HEK293 (cell line): ENCODE data around the gene RAB9B.
A peak's percentile ranks its signal among the peaks of the same experiment; 100 is the strongest.

Source experiments
- CTCF ChIA-PET: fragments of 350-600 bp; formaldehyde crosslinking; extraction: SDS; loops from one replicate; lab custom pipeline; 2021; ENCODE audit warnings: antibody characterized with exemption; lab: Yijun Ruan, JAX
- POLR2A ChIA-PET: fragments of 300-600 bp; formaldehyde crosslinking; extraction: SDS; loops from one replicate; lab custom pipeline; 2020; ENCODE audit warnings: antibody characterized with exemption, inconsistent platforms; lab: Yijun Ruan, JAX
- H3K27ac ChIP-seq: fragments of 200-500 bp; sonication (Bioruptor generic); 2 replicates; pipeline ENCODE4 v1.5.1; 2014; ENCODE audit warnings: low read depth, low read length, control low read depth, inconsistent platforms; ENCODE audit errors: extremely low read depth
- H3K36me3 ChIP-seq, 2 experiments: fragments of 200-500 bp in 1 of 2; sonication (Bioruptor generic) in 1 of 2; 1 replicate in 1 of 2; 2 replicates in 1 of 2; pipeline ENCODE4 v1.5.1; 2014 to 2017; ENCODE audit warnings: inconsistent platforms in 2 of 2, low read length in 2 of 2; ENCODE audit not compliant: control insufficient read depth in 2 of 2, insufficient read depth in 1 of 2
- H3K4me1 ChIP-seq: fragments of 200-500 bp; sonication (Bioruptor generic); 2 replicates; pipeline ENCODE4 v1.5.1; 2014; ENCODE audit warnings: mild to moderate bottlenecking, low read length, inconsistent platforms; ENCODE audit not compliant: control insufficient read depth, insufficient read depth
- H3K4me3 ChIP-seq: 2 replicates; pipeline ENCODE4 v1.5.1; 2011; ENCODE audit warnings: low read depth, mild to moderate bottlenecking, control low read depth, low read length, moderate library complexity
- H3K9me3 ChIP-seq: fragments of 200-500 bp; sonication (Bioruptor generic); 2 replicates; pipeline ENCODE4 v1.5.1; 2014; ENCODE audit warnings: low read depth, low read length, inconsistent platforms; ENCODE audit not compliant: control insufficient read depth, insufficient read depth
- EGR2 ChIP-seq: fragments of 450-650 bp; formaldehyde crosslinking; IDR thresholded peaks from 2 replicates; pipeline ENCODE4 v1.5.1; 2016; ENCODE audit warnings: low read depth, missing biosample characterization, missing genetic modification characterization
- HOXA7 ChIP-seq: sonication (generic); formaldehyde crosslinking; IDR thresholded peaks from 2 replicates; pipeline ENCODE4 v1.8.1; 2022; ENCODE audit warnings: missing genetic modification reagents, borderline replicate concordance
- SP2 ChIP-seq: fragments of 450-650 bp; formaldehyde crosslinking; IDR thresholded peaks from 2 replicates; pipeline ENCODE4 v1.5.1; 2016; ENCODE audit warnings: missing biosample characterization, missing genetic modification characterization
- SP7 ChIP-seq: fragments of 450-650 bp; formaldehyde crosslinking; IDR thresholded peaks from 2 replicates; pipeline ENCODE4 v1.5.1; 2016; ENCODE audit warnings: missing biosample characterization, missing genetic modification characterization
- ZBTB1 ChIP-seq: fragments of 450-650 bp; formaldehyde crosslinking; IDR thresholded peaks from 2 replicates; pipeline ENCODE4 v1.5.1; 2016; ENCODE audit warnings: missing biosample characterization, missing genetic modification characterization
- ZFHX2 ChIP-seq: fragments of 450-650 bp; formaldehyde crosslinking; conservative IDR thresholded peaks from 2 replicates; pipeline ENCODE4 v1.5.1; 2016; ENCODE audit warnings: missing biosample characterization, missing genetic modification characterization
- ZNF157 ChIP-seq: fragments of 450-650 bp; formaldehyde crosslinking; IDR thresholded peaks from 2 replicates; pipeline ENCODE4 v1.5.1; 2016; ENCODE audit warnings: missing biosample characterization, missing genetic modification characterization
- ZNF23 ChIP-seq: fragments of 450-650 bp; formaldehyde crosslinking; IDR thresholded peaks from 2 replicates; pipeline ENCODE4 v1.5.1; 2016; ENCODE audit warnings: missing biosample characterization, missing genetic modification characterization, borderline replicate concordance
- ZNF558 ChIP-seq: fragments of 450-650 bp; formaldehyde crosslinking; IDR thresholded peaks from 2 replicates; pipeline ENCODE4 v1.5.1; 2016; ENCODE audit warnings: missing biosample characterization, missing genetic modification characterization
- ZNF561 ChIP-seq: fragments of 450-650 bp; IDR thresholded peaks from 2 replicates; pipeline ENCODE4 v1.5.1; 2018; ENCODE audit warnings: missing biosample characterization, missing genetic modification characterization, borderline replicate concordance
- ZNF629 ChIP-seq: fragments of 450-650 bp; formaldehyde crosslinking; IDR thresholded peaks from 2 replicates; pipeline ENCODE4 v1.5.1; 2017; ENCODE audit warnings: missing biosample characterization, missing genetic modification characterization
- ZNF670 ChIP-seq: fragments of 450-650 bp; formaldehyde crosslinking; IDR thresholded peaks from 2 replicates; pipeline ENCODE4 v1.5.1; 2016; ENCODE audit warnings: missing biosample characterization, missing genetic modification characterization, low read depth
- ZSCAN30 ChIP-seq: fragments of 450-650 bp; IDR thresholded peaks from 2 replicates; pipeline ENCODE4 v1.5.1; 2018; ENCODE audit warnings: missing biosample characterization, mild to moderate bottlenecking, missing genetic modification characterization, moderate library complexity
- TF ChIP-seq, protein P1 (sequence below): IDR thresholded peaks from 2 replicates; pipeline ENCODE4 v1.6.1; 2011; ENCODE audit warnings: mild to moderate bottlenecking, low read depth, low read length, borderline replicate concordance
- TF ChIP-seq, protein P2 (sequence below): fragments of 450-650 bp; formaldehyde crosslinking; IDR thresholded peaks from 2 replicates; pipeline ENCODE4 v1.5.1; 2016; ENCODE audit warnings: missing biosample characterization, missing genetic modification characterization
- TF ChIP-seq, protein P3 (sequence below): fragments of 450-650 bp; formaldehyde crosslinking; IDR thresholded peaks from 2 replicates; pipeline ENCODE4 v1.5.1; 2016; ENCODE audit warnings: missing biosample characterization, missing genetic modification characterization, low read depth
- TF ChIP-seq, protein P4 (sequence below): fragments of 450-650 bp; formaldehyde crosslinking; IDR thresholded peaks from 2 replicates; pipeline ENCODE4 v1.5.1; 2016; ENCODE audit warnings: missing biosample characterization, missing genetic modification characterization
- TF ChIP-seq, protein P5 (sequence below): fragments of 450-650 bp; formaldehyde crosslinking; IDR thresholded peaks from 2 replicates; pipeline ENCODE4 v1.5.1; 2016; ENCODE audit warnings: missing biosample characterization, missing genetic modification characterization

Gene RAB9B

DNA sequence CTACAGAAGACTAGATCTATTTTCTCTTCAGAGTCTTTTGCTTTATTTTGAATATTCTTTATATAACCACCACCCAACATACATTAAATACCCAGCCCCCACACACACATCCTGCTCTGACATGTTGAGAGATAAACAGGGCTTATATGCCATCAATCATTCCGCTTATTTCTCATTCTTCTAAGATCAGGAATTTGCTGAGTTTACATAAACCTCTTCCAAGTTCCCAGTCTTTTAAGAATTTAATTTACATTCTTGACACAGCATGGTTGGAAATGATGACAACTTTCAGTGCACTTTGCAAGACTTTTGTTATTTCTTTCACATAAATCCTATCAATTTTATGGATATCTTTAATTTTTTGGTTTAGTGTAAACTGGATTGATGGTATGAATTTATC lies 17.5 kb upstream of the RAB9B start:
- Histone ChIP-seq H3K27ac (no peak overlapping the region), H3K9me3 (no peaks in the 10 kb centered on the region), H3K36me3 (no peaks in the 10 kb centered on the region)
- no peak for TF ChIP-seq ZNF561 (tag by site-specific recombination)
- no peak for TF ChIP-seq ZNF629 (tag by site-specific recombination)
- TF ChIP-seq HOXA7 (CRISPR knock-in tag), result no peak
- no peak for TF ChIP-seq ZNF558
- no peak for TF ChIP-seq ZNF23 (tag by site-specific recombination)
- TF ChIP-seq ZNF157 (tag by site-specific recombination), result no peak
- TF ChIP-seq, all 188 proteins: peak for 0
- H3K4me1 ChIP-seq, result no peaks in the 10 kb centered on the region
- POLR2A ChIA-PET, result no interaction called here
- no peak overlapping the region for H3K4me3 ChIP-seq
- CTCF ChIA-PET, result no interaction called here

DNA sequence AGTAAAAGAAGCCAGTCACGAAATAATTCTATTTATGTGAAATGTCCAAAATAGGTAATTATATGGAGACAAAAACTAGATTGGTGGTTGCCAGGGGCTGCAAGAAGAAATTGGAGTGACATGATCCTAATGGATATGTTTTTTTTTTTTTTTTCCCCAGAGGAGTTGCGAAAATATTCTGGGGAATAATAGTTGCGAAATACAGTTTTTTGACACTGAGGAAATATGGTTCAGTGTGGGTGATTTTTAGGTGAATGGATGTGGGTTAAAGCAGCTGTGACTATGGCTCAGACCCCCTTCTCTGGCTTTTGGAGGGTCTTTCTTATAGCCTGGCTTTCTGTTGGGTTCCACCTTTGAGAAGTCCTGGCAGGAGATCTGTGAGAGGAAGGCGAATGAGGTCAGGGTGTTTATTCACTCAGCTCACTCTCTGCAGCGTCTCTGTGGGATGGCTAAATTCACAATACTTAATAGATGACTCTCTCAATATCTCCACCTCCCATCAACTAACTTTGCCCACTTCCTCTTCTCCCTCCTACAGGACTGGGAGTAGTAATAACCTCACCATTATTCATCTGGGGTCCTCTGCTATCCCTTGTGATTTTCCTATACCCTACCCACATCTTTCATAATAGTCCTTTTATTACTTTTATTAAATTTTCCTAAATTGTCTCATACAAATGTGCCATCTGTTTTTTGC lies 15.3 kb upstream of the RAB9B start:
- H3K4me1 ChIP-seq, result no peaks in the 10 kb centered on the region
- H3K4me3 ChIP-seq, result no peak overlapping the region
- H3K36me3 ChIP-seq, result no peaks in the 10 kb centered on the region
- ChIA-PET CTCF (interaction anchor here (0.7 to 1.7 kb wide), 5 partner anchors 61 to 153 kb away, joined by 3 to 5 read pairs (median 3); no protein-coding TSS in a partner anchor), POLR2A (interaction anchor here (0.6 kb wide), 1 partner anchor 289 kb away, joined by 3 read pairs; no protein-coding TSS in a partner anchor)
- no peak for TF ChIP-seq SP7
- TF ChIP-seq, protein P1, sequence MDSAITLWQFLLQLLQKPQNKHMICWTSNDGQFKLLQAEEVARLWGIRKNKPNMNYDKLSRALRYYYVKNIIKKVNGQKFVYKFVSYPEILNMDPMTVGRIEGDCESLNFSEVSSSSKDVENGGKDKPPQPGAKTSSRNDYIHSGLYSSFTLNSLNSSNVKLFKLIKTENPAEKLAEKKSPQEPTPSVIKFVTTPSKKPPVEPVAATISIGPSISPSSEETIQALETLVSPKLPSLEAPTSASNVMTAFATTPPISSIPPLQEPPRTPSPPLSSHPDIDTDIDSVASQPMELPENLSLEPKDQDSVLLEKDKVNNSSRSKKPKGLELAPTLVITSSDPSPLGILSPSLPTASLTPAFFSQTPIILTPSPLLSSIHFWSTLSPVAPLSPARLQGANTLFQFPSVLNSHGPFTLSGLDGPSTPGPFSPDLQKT, result no peak
- TF ChIP-seq SP2 (tag by site-specific recombination), result no peak
- TF ChIP-seq EGR2 (tag by site-specific recombination), result 0 out of 2 replicates have a peak, but pooled peaks have one; percentile 19
- TF ChIP-seq, protein P2, sequence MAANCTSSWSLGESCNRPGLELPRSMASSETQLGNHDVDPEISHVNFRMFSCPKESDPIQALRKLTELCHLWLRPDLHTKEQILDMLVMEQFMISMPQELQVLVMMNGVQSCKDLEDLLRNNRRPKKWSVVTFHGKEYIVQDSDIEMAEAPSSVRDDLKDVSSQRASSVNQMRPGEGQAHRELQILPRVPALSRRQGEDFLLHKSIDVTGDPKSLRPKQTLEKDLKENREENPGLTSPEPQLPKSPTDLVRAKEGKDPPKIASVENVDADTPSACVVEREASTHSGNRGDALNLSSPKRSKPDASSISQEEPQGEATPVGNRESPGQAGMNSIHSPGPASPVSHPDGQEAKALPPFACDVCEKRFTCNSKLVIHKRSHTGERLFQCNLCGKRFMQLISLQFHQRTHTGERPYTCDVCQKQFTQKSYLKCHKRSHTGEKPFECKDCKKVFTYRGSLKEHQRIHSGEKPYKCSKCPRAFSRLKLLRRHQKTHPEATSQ (tag by site-specific recombination), result no peak
- TF ChIP-seq, protein P3, sequence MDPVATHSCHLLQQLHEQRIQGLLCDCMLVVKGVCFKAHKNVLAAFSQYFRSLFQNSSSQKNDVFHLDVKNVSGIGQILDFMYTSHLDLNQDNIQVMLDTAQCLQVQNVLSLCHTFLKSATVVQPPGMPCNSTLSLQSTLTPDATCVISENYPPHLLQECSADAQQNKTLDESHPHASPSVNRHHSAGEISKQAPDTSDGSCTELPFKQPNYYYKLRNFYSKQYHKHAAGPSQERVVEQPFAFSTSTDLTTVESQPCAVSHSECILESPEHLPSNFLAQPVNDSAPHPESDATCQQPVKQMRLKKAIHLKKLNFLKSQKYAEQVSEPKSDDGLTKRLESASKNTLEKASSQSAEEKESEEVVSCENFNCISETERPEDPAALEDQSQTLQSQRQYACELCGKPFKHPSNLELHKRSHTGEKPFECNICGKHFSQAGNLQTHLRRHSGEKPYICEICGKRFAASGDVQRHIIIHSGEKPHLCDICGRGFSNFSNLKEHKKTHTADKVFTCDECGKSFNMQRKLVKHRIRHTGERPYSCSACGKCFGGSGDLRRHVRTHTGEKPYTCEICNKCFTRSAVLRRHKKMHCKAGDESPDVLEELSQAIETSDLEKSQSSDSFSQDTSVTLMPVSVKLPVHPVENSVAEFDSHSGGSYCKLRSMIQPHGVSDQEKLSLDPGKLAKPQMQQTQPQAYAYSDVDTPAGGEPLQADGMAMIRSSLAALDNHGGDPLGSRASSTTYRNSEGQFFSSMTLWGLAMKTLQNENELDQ (tag by site-specific recombination), result no peak
- TF ChIP-seq ZSCAN30 (tag by site-specific recombination), result no peak
- TF ChIP-seq ZNF670 (tag by site-specific recombination), result no peak
- TF ChIP-seq ZFHX2, result 0 out of 2 replicates have a peak, but pooled peaks have one; percentile 12
- TF ChIP-seq, protein P4, sequence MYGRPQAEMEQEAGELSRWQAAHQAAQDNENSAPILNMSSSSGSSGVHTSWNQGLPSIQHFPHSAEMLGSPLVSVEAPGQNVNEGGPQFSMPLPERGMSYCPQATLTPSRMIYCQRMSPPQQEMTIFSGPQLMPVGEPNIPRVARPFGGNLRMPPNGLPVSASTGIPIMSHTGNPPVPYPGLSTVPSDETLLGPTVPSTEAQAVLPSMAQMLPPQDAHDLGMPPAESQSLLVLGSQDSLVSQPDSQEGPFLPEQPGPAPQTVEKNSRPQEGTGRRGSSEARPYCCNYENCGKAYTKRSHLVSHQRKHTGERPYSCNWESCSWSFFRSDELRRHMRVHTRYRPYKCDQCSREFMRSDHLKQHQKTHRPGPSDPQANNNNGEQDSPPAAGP (tag by site-specific recombination), result no peak
- TF ChIP-seq, protein P5, sequence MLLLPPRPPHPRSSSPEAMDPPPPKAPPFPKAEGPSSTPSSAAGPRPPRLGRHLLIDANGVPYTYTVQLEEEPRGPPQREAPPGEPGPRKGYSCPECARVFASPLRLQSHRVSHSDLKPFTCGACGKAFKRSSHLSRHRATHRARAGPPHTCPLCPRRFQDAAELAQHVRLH, result no peak
- no peak for TF ChIP-seq ZBTB1 (tag by site-specific recombination)
- H3K27ac ChIP-seq, result no peak overlapping the region
- no peaks in the 10 kb centered on the region for H3K9me3 ChIP-seq
